Measurements from ENCODE around the gene FANCD2.

GRCh38 chr3:9980251-9980650 is 46.0 kb upstream of the FANCD2 start:
- TF ChIP-seq CTCF (IDR thresholded peaks at IDR 0.05; ENCODE audit: poor library complexity, severe bottlenecking) (no peak), EZH2 (IDR thresholded peaks at IDR 0.05; ENCODE audit: borderline replicate concordance, insufficient read depth, low read length, poor library complexity, severe bottlenecking) (no peak), POLR2AphosphoS5 (IDR thresholded peaks at IDR 0.05) (no peak)
